ENCODE data around the gene LRRC8C. TPM values are rescaled to one million over a fixed set of nuclear protein-coding genes. Genes with fewer than 3 reads are reported as not detected.

The LRRC8C gene
- total RNA-seq, 1 donor from 2014 or later: 6.3 TPM

GRCh38 chr1:89596698-89597097, 36.2 kb upstream of the LRRC8C start:
- no peak overlapping the region for H3K4me3 ChIP-seq (ENCODE audit: low read length in 3 of 3)
- peaks cover 0 to 3% (median 0%) of the 10 kb centered on the region in 3 donors for H3K36me3 ChIP-seq (ENCODE audit: control insufficient read depth in 3 of 3, insufficient read depth in 3 of 3, low read length in 3 of 3)
- H3K27me3 ChIP-seq (ENCODE audit: control insufficient read depth in 3 of 3, insufficient read depth in 3 of 3, low read length in 3 of 3): no peaks in the 10 kb centered on the region
- no peaks in the 10 kb centered on the region for H3K4me1 ChIP-seq (ENCODE audit: control insufficient read depth in 3 of 3, insufficient read depth in 3 of 3, low read length in 3 of 3)
- no peak overlapping the region for H3K27ac ChIP-seq (ENCODE audit: low read depth, low read length)
- H3K9me3 ChIP-seq (ENCODE audit: control insufficient read depth in 3 of 3, low read length in 3 of 3): no peaks in the 10 kb centered on the region
- H3K9ac ChIP-seq (ENCODE audit: low read depth in 1 of 3, low read length in 3 of 3): no peak overlapping the region

GRCh38 chr1:89598450-89599331, 34.2 kb upstream of the LRRC8C start:
- peaks cover 4 to 6% (median 6%) of the 10 kb centered on the region in 3 donors for H3K4me1 ChIP-seq (ENCODE audit: control insufficient read depth in 3 of 3, insufficient read depth in 3 of 3, low read length in 3 of 3)
- no peaks in the 10 kb centered on the region for H3K9me3 ChIP-seq (ENCODE audit: control insufficient read depth in 3 of 3, low read length in 3 of 3)
- H3K27me3 ChIP-seq (ENCODE audit: control insufficient read depth in 3 of 3, insufficient read depth in 3 of 3, low read length in 3 of 3): no peaks in the 10 kb centered on the region
- H3K9ac ChIP-seq (ENCODE audit: low read depth in 1 of 3, low read length in 3 of 3): no peak overlapping the region
- H3K27ac ChIP-seq (ENCODE audit: low read depth, low read length): no peak overlapping the region
- peaks cover 0 to 3% (median 0%) of the 10 kb centered on the region in 3 donors for H3K36me3 ChIP-seq (ENCODE audit: control insufficient read depth in 3 of 3, insufficient read depth in 3 of 3, low read length in 3 of 3)
- H3K4me3 ChIP-seq (ENCODE audit: low read length in 3 of 3): no peak overlapping the region

GRCh38 chr1:89599332-89599630, 33.6 kb upstream of the LRRC8C start:
- Histone ChIP-seq H3K27ac (ENCODE audit: low read depth, low read length) (no peak overlapping the region), H3K36me3 (ENCODE audit: control insufficient read depth in 3 of 3, insufficient read depth in 3 of 3, low read length in 3 of 3) (peaks cover 0 to 3% (median 0%) of the 10 kb centered on the region in 3 donors), H3K4me1 (ENCODE audit: control insufficient read depth in 3 of 3, insufficient read depth in 3 of 3, low read length in 3 of 3) (peaks cover 9 to 12% (median 12%) of the 10 kb centered on the region in 3 donors), H3K9me3 (ENCODE audit: control insufficient read depth in 3 of 3, low read length in 3 of 3) (no peaks in the 10 kb centered on the region), H3K27me3 (ENCODE audit: control insufficient read depth in 3 of 3, insufficient read depth in 3 of 3, low read length in 3 of 3) (no peaks in the 10 kb centered on the region), H3K4me3 (ENCODE audit: low read length in 3 of 3) (no peak overlapping the region), H3K9ac (ENCODE audit: low read depth in 1 of 3, low read length in 3 of 3) (no peak overlapping the region)

DNA sequence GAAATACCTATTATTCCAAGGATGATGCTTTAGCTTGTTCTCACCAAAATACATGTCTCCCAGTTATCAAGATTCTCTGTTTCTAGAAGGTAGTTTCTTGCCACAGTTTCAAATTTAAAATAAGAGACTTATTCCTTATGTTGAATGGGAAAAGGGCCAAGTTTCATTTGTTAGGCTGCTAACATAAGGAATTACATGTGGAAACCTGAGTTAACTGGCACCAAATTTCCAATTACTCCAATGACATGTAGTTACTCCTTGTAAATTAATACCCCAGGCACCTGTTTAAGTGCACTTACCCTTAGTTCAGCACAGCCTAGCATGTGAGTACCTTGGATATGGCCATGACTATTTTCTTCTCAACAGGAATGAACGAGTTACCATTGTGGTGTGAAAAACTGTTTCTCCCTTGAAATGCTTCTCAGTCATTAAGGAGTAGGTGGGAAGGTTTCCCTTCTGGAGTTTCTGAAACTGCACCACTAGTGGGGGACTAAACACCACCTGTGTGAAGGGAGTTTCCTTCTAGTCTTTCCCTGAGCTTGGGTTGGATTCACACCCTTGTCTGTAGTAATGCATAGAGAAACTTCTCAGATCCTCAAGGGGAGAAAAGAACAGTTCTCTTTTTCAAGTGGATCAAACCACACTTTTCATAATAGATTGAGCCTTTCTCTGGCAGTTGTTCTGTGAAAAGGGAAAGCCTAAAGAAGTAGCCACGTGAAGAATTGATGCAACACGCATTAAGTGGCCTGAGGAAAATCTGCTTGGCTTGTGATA, 32.3 kb upstream of the LRRC8C start:
- Histone ChIP-seq H3K36me3 (ENCODE audit: control insufficient read depth in 3 of 3, insufficient read depth in 3 of 3, low read length in 3 of 3) (no peaks in the 10 kb centered on the region), H3K9me3 (ENCODE audit: control insufficient read depth in 3 of 3, low read length in 3 of 3) (no peaks in the 10 kb centered on the region), H3K4me1 (ENCODE audit: control insufficient read depth in 3 of 3, insufficient read depth in 3 of 3, low read length in 3 of 3) (peaks cover 13 to 16% (median 14%) of the 10 kb centered on the region in 3 donors), H3K27ac (ENCODE audit: low read depth, low read length) (no peak overlapping the region), H3K4me3 (ENCODE audit: low read length in 3 of 3) (no peak overlapping the region), H3K9ac (ENCODE audit: low read depth in 1 of 3, low read length in 3 of 3) (no peak overlapping the region), H3K27me3 (ENCODE audit: control insufficient read depth in 3 of 3, insufficient read depth in 3 of 3, low read length in 3 of 3) (no peaks in the 10 kb centered on the region)

- no peak overlapping the region for H3K27ac ChIP-seq (ENCODE audit: low read depth, low read length)
Measured at GRCh38 chr1:89602871-89603404, 30.0 kb upstream of the LRRC8C start.

GRCh38 chr1:89603651-89604413, 29.1 kb upstream of the LRRC8C start:
- Histone ChIP-seq H3K9me3 (ENCODE audit: control insufficient read depth in 3 of 3, low read length in 3 of 3) (no peaks in the 10 kb centered on the region), H3K27me3 (ENCODE audit: control insufficient read depth in 3 of 3, insufficient read depth in 3 of 3, low read length in 3 of 3) (no peaks in the 10 kb centered on the region), H3K9ac (ENCODE audit: low read depth in 1 of 3, low read length in 3 of 3) (no peak overlapping the region), H3K36me3 (ENCODE audit: control insufficient read depth in 3 of 3, insufficient read depth in 3 of 3, low read length in 3 of 3) (no peaks in the 10 kb centered on the region), H3K27ac (ENCODE audit: low read depth, low read length) (no peak overlapping the region), H3K4me1 (ENCODE audit: control insufficient read depth in 3 of 3, insufficient read depth in 3 of 3, low read length in 3 of 3) (peaks cover 16 to 35% (median 19%) of the 10 kb centered on the region in 3 donors), H3K4me3 (ENCODE audit: low read length in 3 of 3) (no peak overlapping the region)

More at GRCh38 chr1:89602871-89603404, 30.0 kb upstream of the LRRC8C start:
- Histone ChIP-seq H3K36me3 (ENCODE audit: control insufficient read depth in 3 of 3, insufficient read depth in 3 of 3, low read length in 3 of 3) (no peaks in the 10 kb centered on the region), H3K9ac (ENCODE audit: low read depth in 1 of 3, low read length in 3 of 3) (no peak overlapping the region), H3K4me3 (ENCODE audit: low read length in 3 of 3) (no peak overlapping the region), H3K4me1 (ENCODE audit: control insufficient read depth in 3 of 3, insufficient read depth in 3 of 3, low read length in 3 of 3) (peaks cover 13 to 28% (median 19%) of the 10 kb centered on the region in 3 donors), H3K9me3 (ENCODE audit: control insufficient read depth in 3 of 3, low read length in 3 of 3) (no peaks in the 10 kb centered on the region), H3K27me3 (ENCODE audit: control insufficient read depth in 3 of 3, insufficient read depth in 3 of 3, low read length in 3 of 3) (no peaks in the 10 kb centered on the region)

DNA sequence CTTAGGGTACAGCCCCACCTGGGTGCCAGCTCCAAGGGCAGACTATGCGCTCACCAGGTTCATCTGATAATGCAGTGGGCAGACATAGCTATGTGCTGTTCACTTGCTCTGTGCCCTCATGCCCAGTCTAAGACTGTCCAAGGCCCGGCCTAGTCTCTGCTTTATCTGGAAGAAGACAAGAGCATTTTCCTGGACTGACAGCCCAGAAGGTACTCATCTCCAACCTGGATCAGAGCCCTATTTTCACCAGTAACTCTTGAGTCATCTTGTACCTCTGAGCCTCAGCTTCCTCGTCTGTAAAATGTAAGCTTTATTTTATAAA, 28.5 kb upstream of the LRRC8C start:
- no peak overlapping the region for H3K9ac ChIP-seq (ENCODE audit: low read depth in 1 of 3, low read length in 3 of 3)
- H3K4me3 ChIP-seq (ENCODE audit: low read length in 3 of 3): no peak overlapping the region
- no peaks in the 10 kb centered on the region for H3K36me3 ChIP-seq (ENCODE audit: control insufficient read depth in 3 of 3, insufficient read depth in 3 of 3, low read length in 3 of 3)
- peaks cover 21 to 40% (median 24%) of the 10 kb centered on the region in 3 donors for H3K4me1 ChIP-seq (ENCODE audit: control insufficient read depth in 3 of 3, insufficient read depth in 3 of 3, low read length in 3 of 3)
- no peaks in the 10 kb centered on the region for H3K9me3 ChIP-seq (ENCODE audit: control insufficient read depth in 3 of 3, low read length in 3 of 3)
- H3K27me3 ChIP-seq (ENCODE audit: control insufficient read depth in 3 of 3, insufficient read depth in 3 of 3, low read length in 3 of 3): no peaks in the 10 kb centered on the region
- H3K27ac ChIP-seq (ENCODE audit: low read depth, low read length): no peak overlapping the region

DNA sequence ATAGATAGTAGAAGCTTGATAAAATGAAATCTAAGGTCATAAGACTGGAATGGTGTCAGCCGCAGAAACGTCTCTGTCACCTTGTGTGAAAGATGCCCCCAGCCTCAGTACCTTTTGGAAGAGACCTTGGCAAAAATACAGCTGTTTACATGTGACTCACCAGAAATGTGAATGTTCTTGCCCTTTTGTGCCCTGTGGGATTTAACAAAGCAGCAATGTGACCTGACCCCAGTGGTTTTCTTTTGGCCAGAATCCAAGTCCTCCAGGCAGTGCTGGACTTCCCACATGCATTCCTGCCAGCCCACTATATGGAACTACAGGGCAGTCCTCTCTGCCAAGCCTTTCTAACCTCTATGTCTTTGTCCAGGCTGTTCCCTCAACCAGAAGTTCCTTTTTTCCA, 27.2 kb upstream of the LRRC8C start:
- H3K27me3 ChIP-seq (ENCODE audit: control insufficient read depth in 3 of 3, insufficient read depth in 3 of 3, low read length in 3 of 3): no peaks in the 10 kb centered on the region
- no peak overlapping the region for H3K9ac ChIP-seq (ENCODE audit: low read depth in 1 of 3, low read length in 3 of 3)
- peaks cover 26 to 44% (median 26%) of the 10 kb centered on the region in 3 donors for H3K4me1 ChIP-seq (ENCODE audit: control insufficient read depth in 3 of 3, insufficient read depth in 3 of 3, low read length in 3 of 3)
- H3K9me3 ChIP-seq (ENCODE audit: control insufficient read depth in 3 of 3, low read length in 3 of 3): no peaks in the 10 kb centered on the region
- no peak overlapping the region for H3K27ac ChIP-seq (ENCODE audit: low read depth, low read length)
- no peaks in the 10 kb centered on the region for H3K36me3 ChIP-seq (ENCODE audit: control insufficient read depth in 3 of 3, insufficient read depth in 3 of 3, low read length in 3 of 3)
- no peak overlapping the region for H3K4me3 ChIP-seq (ENCODE audit: low read length in 3 of 3)

- H3K4me3 ChIP-seq (ENCODE audit: low read length in 3 of 3): no peak overlapping the region
- H3K27me3 ChIP-seq (ENCODE audit: control insufficient read depth in 3 of 3, insufficient read depth in 3 of 3, low read length in 3 of 3): no peaks in the 10 kb centered on the region
- peaks cover 26 to 44% (median 26%) of the 10 kb centered on the region in 3 donors for H3K4me1 ChIP-seq (ENCODE audit: control insufficient read depth in 3 of 3, insufficient read depth in 3 of 3, low read length in 3 of 3)
- no peaks in the 10 kb centered on the region for H3K36me3 ChIP-seq (ENCODE audit: control insufficient read depth in 3 of 3, insufficient read depth in 3 of 3, low read length in 3 of 3)
- no peak overlapping the region for H3K27ac ChIP-seq (ENCODE audit: low read depth, low read length)
- H3K9ac ChIP-seq (ENCODE audit: low read depth in 1 of 3, low read length in 3 of 3): no peak overlapping the region
- H3K9me3 ChIP-seq (ENCODE audit: control insufficient read depth in 3 of 3, low read length in 3 of 3): no peaks in the 10 kb centered on the region
Measured at GRCh38 chr1:89606227-89606980, 26.5 kb upstream of the LRRC8C start.

All from skeletal muscle tissue (tissue), 4 donors.